GM19099 (cell line): Measurements from ENCODE around the gene SOCS7.

ENCODE experiments used
- POLR2A ChIP-seq: IDR thresholded peaks from 3 replicates; pipeline ENCODE4 v1.6.1; 2011; ENCODE audit warnings: low read depth; ENCODE audit not compliant: insufficient read length; ENCODE audit errors: extremely low read depth

The SOCS7 gene

GRCh38 chr17:38401459-38401858 lies 49.8 kb downstream of the SOCS7 start:
- TF ChIP-seq POLR2A, result no peak

GRCh38 chr17:38402897-38403296 lies 51.3 kb downstream of the SOCS7 start:
- TF ChIP-seq POLR2A, result no peak

- TF ChIP-seq POLR2A, result no peak
Measured at GRCh38 chr17:38403491-38403890, 51.8 kb downstream of the SOCS7 start.

GRCh38 chr17:38404174-38404943 lies 52.7 kb downstream of the SOCS7 start:
- no peak for TF ChIP-seq POLR2A

- TF ChIP-seq POLR2A, result no peak
Measured at GRCh38 chr17:38405654-38406053, 54.0 kb downstream of the SOCS7 start.

- TF ChIP-seq POLR2A, result no peak
Measured at GRCh38 chr17:38410201-38410600, 58.6 kb downstream of the SOCS7 start.

- no peak for TF ChIP-seq POLR2A
Measured at GRCh38 chr17:38415250-38416194, 63.9 kb downstream of the SOCS7 start.

- no peak for TF ChIP-seq POLR2A
Measured at GRCh38 chr17:38416840-38417209, 65.2 kb downstream of the SOCS7 start.

GRCh38 chr17:38417210-38417951 lies 65.7 kb downstream of the SOCS7 start:
- no peak for TF ChIP-seq POLR2A

- TF ChIP-seq POLR2A, result no peak
Measured at GRCh38 chr17:38418062-38418692, 66.5 kb downstream of the SOCS7 start.

- no peak for TF ChIP-seq POLR2A
Measured at GRCh38 chr17:38418693-38419507, 67.3 kb downstream of the SOCS7 start.

- TF ChIP-seq POLR2A, result no peak
Measured at GRCh38 chr17:38419508-38419981, 67.9 kb downstream of the SOCS7 start.

- TF ChIP-seq POLR2A, result no peak
Measured at GRCh38 chr17:38420518-38420917, 68.9 kb downstream of the SOCS7 start.
